OCI-LY3 (cell line): ENCODE measurements around the gene NVL.

ENCODE experiments used
- H2AFZ ChIP-seq: fragments of 200-600, 300-600 bp; shearing (Covaris generic); 2 replicates; pipeline ENCODE4 v1.6.0; 2014; ENCODE audit warnings: antibody characterized with exemption, low read depth, low read length
- H3K27ac ChIP-seq: fragments of 200-600, 300-600 bp; sonication (generic); 2 replicates; pipeline ENCODE4 v1.5.1; 2014; ENCODE audit warnings: mild to moderate bottlenecking, low read length, moderate library complexity, mixed read lengths
- H3K27me3 ChIP-seq: fragments of 200-600, 300-600 bp; sonication (generic); 2 replicates; pipeline ENCODE4 v1.6.1; 2014; ENCODE audit warnings: low read depth, low read length, mixed read lengths
- H3K36me3 ChIP-seq: fragments of 200-600, 300-600 bp; sonication (generic); replicated peaks from 2 replicates; pipeline ENCODE3; 2014; ENCODE audit warnings: low read depth, low read length, mixed read lengths
- H3K4me1 ChIP-seq: fragments of 300-600, 200-600 bp; sonication (generic); 2 replicates; pipeline ENCODE4 v1.6.1; 2014; ENCODE audit warnings: low read length, mixed read lengths
- H3K4me2 ChIP-seq: fragments of 200-600, 300-600 bp; sonication (generic); 2 replicates; pipeline ENCODE4 v1.6.1; 2014; ENCODE audit warnings: low read length, mixed read lengths
- H3K4me3 ChIP-seq: fragments of 300-600, 200-600 bp; sonication (generic); 2 replicates; pipeline ENCODE4 v1.5.1; 2014; ENCODE audit warnings: antibody characterized with exemption, mild to moderate bottlenecking, low read length, moderate library complexity
- H3K79me2 ChIP-seq: fragments of 300-600, 200-600 bp; shearing (Covaris generic); 2 replicates; pipeline ENCODE4 v1.6.1; 2014; ENCODE audit warnings: mild to moderate bottlenecking, low read length, mixed read lengths
- H3K9ac ChIP-seq: fragments of 300-600, 200-600 bp; shearing (Covaris generic); 2 replicates; pipeline ENCODE4 v1.6.0; 2014; ENCODE audit warnings: mild to moderate bottlenecking, low read length, moderate library complexity
- H3K9me3 ChIP-seq: fragments of 200-600, 300-600 bp; shearing (Covaris generic); 2 replicates; pipeline ENCODE4 v1.6.1; 2014; ENCODE audit warnings: low read length, mixed read lengths; ENCODE audit not compliant: insufficient read depth
- H4K20me1 ChIP-seq: fragments of 200-600, 300-600 bp; sonication (generic); 2 replicates; pipeline ENCODE4 v1.6.1; 2016; ENCODE audit warnings: low read length, mixed read lengths; ENCODE audit not compliant: insufficient read depth
- CTCF ChIP-seq: fragments of 200-600, 300-600 bp; sonication (generic); IDR thresholded peaks from 2 replicates; pipeline ENCODE4 v1.5.1; 2014; ENCODE audit warnings: antibody characterized with exemption, low read length, low read depth
- EZH2phosphoT487 ChIP-seq: fragments of 200-600 bp; shearing (Covaris generic); IDR thresholded peaks from 2 replicates; pipeline ENCODE4 v1.6.1; 2018; ENCODE audit warnings: antibody characterized with exemption, mixed run types, low read depth

Gene NVL

GRCh38 chr1:224253721-224254120, 76.3 kb downstream of the NVL start:
- peaks cover 5% of the 10 kb centered on the region for H3K36me3 ChIP-seq

GRCh38 chr1:224252479-224252878, 77.5 kb downstream of the NVL start:
- H3K27ac ChIP-seq = no peak overlapping the region
- no peak overlapping the region for H3K9ac ChIP-seq
- no peak overlapping the region for H3K4me3 ChIP-seq
- no peaks in the 10 kb centered on the region for H3K27me3 ChIP-seq
- H3K4me1 ChIP-seq = no peaks in the 10 kb centered on the region
- no peaks in the 10 kb centered on the region for H3K79me2 ChIP-seq
- H3K9me3 ChIP-seq = no peaks in the 10 kb centered on the region
- no peak for TF ChIP-seq CTCF
- TF ChIP-seq EZH2phosphoT487 = no peak
- no peak overlapping the region for H2AFZ ChIP-seq
- no peak overlapping the region for H3K4me2 ChIP-seq
- no peaks in the 10 kb centered on the region for H4K20me1 ChIP-seq
- H3K36me3 ChIP-seq = peaks cover 16% of the 10 kb centered on the region

More at GRCh38 chr1:224253721-224254120, 76.3 kb downstream of the NVL start:
- H3K79me2 ChIP-seq = no peaks in the 10 kb centered on the region
- H3K4me3 ChIP-seq = no peak overlapping the region
- H3K9me3 ChIP-seq = no peaks in the 10 kb centered on the region
- no peak overlapping the region for H3K9ac ChIP-seq
- no peak overlapping the region for H3K27ac ChIP-seq
- no peaks in the 10 kb centered on the region for H3K4me1 ChIP-seq
- no peak for TF ChIP-seq CTCF
- no peak for TF ChIP-seq EZH2phosphoT487
- H3K4me2 ChIP-seq = no peak overlapping the region
- no peaks in the 10 kb centered on the region for H4K20me1 ChIP-seq
- no peaks in the 10 kb centered on the region for H3K27me3 ChIP-seq
- no peak overlapping the region for H2AFZ ChIP-seq

- TF ChIP-seq CTCF (no peak), EZH2phosphoT487 (no peak)
- H3K79me2 ChIP-seq = no peaks in the 10 kb centered on the region
- H3K9me3 ChIP-seq = no peaks in the 10 kb centered on the region
- no peak overlapping the region for H3K4me3 ChIP-seq
- H2AFZ ChIP-seq = no peak overlapping the region
- no peaks in the 10 kb centered on the region for H3K27me3 ChIP-seq
- H4K20me1 ChIP-seq = no peaks in the 10 kb centered on the region
- H3K27ac ChIP-seq = no peak overlapping the region
- no peak overlapping the region for H3K4me2 ChIP-seq
- peaks cover 16% of the 10 kb centered on the region for H3K36me3 ChIP-seq
- no peak overlapping the region for H3K9ac ChIP-seq
- no peaks in the 10 kb centered on the region for H3K4me1 ChIP-seq
These were observed 78.2 kb downstream of the NVL start for GRCh38 chr1:224251741-224252146.

GRCh38 chr1:224245188-224245587, 84.8 kb downstream of the NVL start:
- no peak overlapping the region for H2AFZ ChIP-seq
- H4K20me1 ChIP-seq = no peaks in the 10 kb centered on the region
- no peaks in the 10 kb centered on the region for H3K79me2 ChIP-seq
- H3K36me3 ChIP-seq = peaks cover 19% of the 10 kb centered on the region
- H3K4me3 ChIP-seq = no peak overlapping the region
- H3K4me2 ChIP-seq = no peak overlapping the region
- peaks cover 8% of the 10 kb centered on the region for H3K4me1 ChIP-seq
- peak overlapping the region; percentile 43 for H3K27ac ChIP-seq
- no peaks in the 10 kb centered on the region for H3K27me3 ChIP-seq
- H3K9ac ChIP-seq = no peak overlapping the region
- TF ChIP-seq EZH2phosphoT487 = no peak
- TF ChIP-seq CTCF = no peak
- no peaks in the 10 kb centered on the region for H3K9me3 ChIP-seq
